Dedifferentiated amniotic fluid mesenchymal stem cell (primary cell): ENCODE measurements around the gene GOT1.

Experiments used
- DNase-seq: peaks from one replicate; pipeline ENCODE4 v3.0.0-alpha.2; 2016; ENCODE audit errors: extremely low spot score

GOT1 gene

DNA sequence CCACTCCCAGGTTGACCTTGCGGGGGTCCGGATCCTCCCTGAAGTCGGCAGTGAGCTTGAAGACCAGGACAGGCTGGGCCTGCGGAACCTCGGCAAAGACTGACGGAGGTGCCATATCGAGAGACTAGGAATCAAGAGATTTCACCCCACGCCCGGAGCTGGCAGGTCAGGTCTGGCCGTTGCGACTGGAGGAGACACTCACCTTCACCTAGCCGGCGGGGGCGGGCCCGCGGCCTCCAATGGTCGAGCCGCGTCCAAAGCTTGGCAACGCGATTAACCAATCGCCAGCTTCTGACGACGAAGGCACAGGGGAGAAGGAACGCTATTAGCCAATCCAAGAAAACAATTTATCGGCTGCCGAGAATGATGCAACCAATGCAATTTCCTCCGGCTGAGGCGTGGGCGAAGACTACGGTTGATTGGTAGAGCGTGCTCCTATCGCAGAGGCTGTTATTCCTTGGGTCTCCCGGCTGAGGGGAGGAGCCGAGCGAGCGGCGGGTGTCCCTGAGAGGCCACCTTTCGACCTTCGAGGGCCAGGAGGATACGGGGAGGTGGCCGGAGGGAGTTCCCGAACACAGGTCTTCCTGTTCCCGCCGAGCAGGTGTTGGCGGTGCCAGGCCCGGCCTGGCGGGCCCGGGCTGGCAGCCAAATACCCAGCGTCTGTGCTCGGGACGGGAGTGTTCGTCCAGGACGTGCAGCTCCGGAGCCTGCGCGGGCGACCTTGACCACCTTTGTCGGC lies at the start of gene GOT1:
GOT1 (minus strand) TSS at position 174 of the 739 bp plus-strand sequence; CDS start at position 115, 59 bp downstream.
- peak; percentile 100 for DNase-seq

DNA sequence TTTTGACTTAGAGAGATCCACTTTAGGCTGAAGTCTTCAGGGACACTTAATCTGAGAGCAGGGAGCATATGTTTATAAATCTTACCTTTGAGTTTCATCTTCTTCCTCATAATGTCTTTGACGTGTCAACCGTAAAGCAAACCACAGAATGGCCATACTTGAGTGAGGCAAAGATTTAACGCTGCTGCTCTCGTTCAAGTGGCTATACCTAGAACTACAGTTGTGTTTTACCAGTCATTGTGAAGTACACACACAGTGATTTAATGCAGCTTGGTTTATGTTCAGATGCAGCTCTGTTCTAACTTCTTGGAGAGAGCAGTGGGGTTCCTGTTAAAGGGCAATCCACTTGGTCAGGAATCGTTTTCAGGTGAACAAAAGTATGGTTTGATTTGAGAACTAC lies 39.9 kb upstream of the GOT1 start:
- no peak for DNase-seq

DNA sequence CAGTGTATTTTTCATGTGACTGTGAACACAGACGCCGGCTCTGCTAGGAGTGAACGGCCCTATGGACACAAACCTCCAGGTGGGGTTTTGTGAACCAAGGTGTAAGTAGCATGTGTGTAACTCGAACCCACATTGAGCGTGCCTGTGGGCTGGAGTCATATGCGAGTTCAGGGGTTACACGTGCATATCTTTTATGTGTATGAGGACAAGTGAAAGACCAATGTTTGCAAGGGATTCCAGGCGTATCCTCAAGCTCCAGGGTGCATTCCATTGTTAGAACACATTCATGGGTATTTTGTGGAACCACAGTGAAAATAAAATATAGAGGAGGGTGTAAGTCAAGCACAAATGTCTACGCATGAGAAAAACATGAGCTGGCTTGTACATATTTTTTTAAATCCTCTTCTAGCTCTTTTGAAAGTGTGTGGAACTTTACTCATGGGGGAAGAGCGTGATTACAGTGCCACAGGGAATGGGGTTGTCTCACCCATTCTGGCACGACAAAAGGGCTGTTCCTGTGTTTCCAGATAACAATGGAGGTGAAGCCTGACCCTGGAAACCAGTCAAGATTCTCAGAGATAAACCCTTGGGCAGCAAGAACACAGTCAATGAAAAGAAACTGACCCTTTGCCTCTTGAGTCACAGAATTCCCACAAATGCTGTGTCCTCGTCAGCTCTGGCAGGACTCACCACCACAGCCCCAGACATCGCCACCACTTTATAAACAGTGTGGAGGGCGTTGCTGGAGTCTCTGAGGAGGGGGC lies 37.0 kb upstream of the GOT1 start:
- no peak for DNase-seq

DNA sequence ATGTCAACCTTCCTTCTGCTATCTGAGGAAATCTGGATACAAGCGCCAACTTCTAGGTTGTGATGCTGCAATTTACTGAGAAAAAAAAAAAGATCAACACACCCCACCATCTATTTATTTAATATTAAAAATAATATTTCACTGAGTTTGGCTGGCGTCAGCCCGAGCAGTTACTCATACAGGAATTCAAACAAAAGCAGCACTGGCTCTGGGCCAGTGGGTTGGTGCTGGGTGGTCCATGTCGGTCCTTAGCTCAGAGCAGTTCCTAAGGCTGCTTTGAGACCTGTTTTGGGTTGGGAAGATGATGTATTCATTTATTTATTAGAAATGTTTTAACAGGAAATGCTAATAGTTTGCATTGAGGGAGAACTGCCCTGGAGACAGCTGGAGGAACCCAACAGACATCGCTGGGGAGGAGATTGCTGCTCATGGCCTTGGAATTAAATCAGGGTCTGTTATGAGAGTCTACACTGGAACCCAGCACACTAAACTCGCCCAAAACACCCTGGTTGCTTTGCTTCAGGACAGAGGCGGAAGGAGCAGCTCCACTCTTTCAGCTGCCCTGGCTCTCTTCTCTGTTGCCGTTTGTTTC lies 36.3 kb upstream of the GOT1 start:
- no peak for DNase-seq

DNA sequence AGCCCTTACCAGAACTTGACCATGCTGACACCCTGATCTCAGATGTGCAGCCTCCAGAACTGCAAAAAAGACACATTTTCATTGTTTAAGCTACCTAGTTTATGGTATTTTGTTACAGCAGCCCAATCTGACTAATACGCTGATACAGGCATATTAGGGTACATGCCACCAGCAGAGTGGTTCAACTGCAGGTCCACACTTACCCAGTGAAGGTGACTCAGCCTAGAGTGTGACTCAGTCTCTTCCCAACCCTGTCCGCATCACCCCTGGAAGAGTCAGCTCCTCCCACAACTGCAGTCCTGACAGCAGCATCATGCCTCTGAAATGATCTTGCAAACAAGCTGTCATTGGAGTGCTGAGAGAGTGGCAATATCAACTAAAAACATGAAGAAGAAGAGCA lies 30.8 kb upstream of the GOT1 start:
- DNase-seq, result no peak

DNA sequence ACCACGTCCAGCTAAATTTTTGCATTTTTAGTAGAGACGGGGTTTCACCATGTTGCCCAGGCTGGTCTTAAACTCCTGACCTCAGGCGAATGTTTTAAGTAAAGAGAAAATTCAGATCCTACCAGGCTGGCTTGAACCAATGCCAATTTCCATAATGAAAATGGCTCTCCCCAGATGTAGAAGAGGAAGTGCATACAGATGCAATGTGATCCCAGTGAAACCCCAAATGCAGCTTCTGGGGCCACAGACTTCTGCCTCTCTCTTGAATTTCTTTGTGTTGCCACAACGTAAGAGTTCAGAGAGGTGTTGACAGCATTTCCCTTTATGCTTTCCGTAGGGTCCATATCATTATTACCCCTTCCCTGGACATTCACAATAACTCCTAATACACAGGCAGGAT lies 29.6 kb upstream of the GOT1 start:
- DNase-seq, result no peak

DNA sequence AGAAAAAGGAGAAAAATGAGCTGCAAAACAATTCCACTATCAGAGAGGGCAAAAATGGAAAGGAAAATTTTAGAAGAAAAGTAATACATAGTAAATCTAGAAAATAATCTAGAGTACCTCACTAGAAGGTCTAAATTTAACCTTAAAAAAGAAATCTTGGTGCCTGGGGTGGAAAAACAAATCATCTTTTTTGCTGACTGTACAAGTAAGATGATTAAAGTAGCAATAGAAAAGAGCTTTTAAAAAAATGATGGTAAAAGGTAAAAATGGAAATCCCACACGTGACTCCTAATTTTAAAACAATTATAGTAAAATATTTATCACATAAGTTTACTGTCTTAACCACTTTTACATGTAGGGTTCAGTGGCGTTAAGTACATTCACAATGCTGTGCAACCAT lies 28.8 kb upstream of the GOT1 start:
- no peak for DNase-seq

DNA sequence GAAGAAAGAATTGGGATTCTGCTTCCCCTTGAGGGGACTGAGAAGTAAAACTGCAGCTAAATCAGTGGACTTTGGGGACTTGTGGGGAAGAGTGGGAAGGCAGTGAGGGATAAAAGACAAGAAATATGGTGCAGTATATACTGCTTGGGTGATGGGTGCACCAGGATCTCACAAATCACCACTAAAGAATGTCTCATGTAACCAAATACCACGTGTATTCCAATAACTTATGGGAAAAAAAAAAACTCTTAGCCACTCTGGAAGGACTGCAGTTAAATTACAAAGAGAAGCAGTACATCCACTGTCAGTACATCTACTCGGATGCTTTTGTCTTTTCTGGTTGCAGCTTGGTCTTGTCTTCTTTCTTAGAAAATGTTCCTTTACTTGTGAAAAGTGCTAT lies 27.4 kb upstream of the GOT1 start:
- DNase-seq, result no peak

DNA sequence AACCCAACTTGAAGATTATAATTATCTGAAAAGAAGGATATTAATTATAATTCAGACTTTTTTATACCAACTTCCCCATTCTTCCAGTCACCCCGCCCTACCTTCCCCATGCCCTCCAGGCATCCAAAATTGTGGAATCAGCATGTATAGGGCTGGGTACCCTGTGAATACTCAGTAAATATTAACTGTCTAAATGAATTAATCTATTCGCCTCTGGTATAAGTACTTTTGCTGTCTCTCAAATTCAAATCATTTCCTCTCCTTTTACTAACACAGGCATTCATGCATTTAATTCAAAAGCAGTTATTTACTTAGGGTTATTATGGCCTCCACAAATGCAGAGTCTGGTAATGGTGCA lies 26.5 kb upstream of the GOT1 start:
- DNase-seq, result no peak

DNA sequence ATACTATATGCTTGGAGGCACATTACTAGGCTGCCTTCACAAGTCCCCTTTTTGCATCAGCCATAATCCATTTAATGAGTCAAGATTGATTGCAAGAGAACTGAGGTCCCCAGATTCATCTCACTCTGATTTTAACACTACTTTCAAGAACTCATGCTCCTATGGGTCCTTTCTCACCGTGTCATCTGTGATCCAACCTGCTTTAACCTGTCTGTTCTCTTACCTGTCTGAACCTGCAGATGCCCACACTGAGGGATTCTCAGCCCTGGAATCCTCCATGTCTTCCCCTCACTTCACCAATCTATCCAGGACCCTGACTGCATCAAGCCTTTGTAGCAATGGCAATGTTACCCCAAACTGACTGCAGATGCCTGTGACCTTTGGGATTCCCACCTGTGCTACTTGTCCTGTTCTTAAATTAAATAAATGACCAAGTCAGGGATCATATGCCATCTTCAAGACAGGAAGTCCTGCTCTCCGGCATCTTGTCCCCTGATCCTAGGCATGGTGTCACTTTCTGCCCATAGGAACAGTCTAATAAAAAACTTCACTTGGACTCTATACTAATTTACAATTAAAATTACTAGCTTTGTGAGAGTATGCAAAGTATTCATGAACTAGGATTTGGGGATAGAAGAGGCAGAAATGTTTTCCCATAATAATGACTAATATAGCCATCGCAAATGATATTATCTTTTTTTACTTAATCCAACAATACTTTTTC lies 25.9 kb upstream of the GOT1 start:
- DNase-seq, result no peak

DNA sequence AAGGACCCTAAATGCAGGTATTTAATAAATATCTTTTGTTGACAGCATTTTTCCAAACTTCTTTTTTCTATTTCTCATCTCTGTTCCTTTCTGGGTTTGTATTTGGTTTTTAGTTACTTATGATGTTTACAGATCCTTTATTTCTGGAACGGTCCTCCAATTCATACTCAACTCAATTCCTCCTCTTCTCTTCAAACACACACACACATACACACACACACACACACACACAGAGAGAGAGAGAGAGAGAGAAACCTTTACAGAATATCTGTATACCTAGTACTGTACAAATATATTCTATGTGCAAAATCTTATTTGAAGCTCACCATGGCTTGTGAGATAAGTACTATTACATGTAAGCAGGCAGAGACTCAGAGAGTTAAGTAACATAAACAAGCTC lies 21.6 kb upstream of the GOT1 start:
- no peak for DNase-seq

DNA sequence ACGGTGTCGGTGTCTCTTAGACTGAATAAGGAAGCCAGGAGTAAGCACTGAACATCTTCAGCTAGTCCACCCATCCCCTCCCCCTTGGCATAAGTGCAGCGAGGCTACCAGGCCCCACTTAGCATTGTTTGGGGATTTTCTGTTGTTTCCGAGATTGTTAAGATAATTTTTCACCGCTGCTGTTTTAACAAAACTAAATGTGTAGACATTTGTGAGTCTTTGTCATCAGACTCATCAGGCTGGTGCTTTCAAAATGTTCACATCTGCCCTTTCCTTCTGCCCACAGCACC lies 21.0 kb upstream of the GOT1 start:
- no peak for DNase-seq

DNA sequence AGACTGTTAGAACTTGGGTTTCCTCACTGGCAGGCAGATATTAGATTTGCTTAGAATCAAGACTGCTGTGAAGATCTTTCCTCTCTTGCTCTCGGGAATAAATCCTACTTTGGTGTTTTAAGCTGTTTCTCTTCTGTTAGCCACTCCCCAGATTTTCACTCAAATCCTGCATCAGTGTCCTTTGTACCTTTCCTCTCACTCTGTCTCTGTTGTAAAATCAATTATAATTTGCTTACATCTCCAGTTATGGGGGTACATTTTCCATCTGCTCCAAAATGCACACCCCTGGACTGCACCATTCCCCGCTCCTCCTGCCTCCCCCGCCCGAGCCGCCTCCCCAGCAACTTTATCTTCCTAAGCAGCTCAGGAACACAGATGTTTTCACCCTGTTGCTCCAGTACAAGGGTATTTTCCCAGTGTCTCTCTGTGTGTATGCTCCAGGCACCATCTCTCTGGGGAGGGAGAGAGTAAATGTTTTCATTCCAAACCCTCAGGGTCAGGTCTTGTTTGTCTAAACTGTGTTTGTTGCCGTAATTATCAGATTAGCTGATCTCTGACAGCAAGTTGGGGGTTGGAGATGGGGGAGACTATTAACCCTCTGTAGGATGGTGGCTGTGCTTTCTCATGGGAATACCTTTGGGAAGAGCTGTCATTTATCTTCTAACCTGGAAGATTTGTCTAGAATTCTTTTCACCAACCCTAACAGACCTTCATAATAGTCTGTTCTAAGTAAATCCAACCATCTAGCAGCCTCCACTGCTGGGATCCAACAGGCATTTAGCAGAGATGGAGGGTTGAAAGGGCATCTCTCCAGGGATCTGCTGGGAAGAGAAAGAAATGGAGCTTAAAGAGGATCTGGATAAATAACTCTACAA lies 20.4 kb upstream of the GOT1 start:
- DNase-seq, result no peak

DNA sequence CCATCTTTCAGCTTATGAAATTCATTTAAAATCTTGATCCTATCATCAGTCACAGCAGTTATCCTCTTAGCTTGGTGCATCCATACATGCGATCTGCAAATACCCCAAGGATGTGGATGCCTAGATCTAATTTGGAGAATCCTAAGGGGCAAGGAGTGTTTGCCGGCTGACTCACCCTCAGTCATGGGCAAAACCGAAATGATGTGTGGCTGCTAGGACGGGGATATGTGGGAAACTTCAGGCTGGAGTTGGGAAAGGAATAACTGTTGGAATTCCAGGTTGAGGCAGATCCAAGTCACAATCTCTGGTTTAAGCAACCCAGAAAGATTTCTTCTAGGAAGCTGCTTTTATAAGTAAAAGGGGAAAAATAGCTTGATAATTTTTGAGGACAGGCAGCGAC lies 19.7 kb upstream of the GOT1 start:
- DNase-seq, result no peak

DNA sequence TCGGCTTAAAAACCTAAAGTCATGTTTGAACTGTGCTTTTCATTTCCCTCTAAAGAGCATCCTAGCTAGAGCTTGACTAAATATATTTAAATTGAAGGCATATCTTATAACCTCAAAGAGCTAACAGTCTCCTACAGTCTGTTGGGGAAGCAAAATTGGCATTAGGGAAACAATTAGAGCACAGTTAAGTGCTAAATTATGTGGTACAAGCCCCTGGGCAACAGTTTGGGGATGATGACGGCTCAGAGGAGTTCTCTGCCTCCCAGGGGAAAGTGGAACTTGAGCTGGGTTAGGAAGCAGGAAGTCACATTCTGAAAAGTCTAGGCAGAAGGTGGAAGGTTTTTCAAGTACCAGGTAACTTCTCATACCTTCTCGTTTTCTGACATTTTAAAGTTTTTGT lies 18.6 kb upstream of the GOT1 start:
- DNase-seq, result no peak

DNA sequence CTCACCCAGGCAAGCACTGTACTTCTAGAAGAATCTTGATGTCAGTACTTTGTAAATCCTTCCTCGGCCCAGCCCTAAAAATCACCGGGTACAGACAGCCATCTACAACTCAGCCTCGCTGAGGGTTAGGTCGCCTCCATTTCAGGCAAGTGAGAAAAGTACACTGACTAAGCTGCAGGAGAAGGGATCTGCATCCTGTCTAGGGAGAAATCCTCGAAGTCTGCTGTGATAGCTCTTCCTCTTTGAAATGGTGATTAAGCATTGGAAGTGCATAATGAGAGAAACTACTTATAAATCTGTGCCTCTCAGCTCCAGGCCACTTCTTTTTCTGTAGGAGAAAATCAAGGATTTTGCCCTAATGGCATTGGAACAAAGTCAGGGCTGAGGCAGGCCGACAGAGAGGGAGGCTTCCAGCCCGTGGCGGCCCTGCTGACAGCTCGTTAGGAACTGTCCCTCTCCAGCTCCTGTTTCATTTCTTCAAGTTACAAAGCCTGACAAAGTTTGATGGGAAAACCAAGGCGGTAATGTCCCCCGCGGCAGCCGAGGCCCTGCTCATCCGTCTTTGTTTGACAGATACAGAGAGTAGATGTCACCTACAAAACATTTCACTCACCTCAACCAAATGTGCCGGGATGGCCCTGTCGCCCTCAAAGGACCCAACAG lies 14.1 kb upstream of the GOT1 start:
- no peak for DNase-seq

DNA sequence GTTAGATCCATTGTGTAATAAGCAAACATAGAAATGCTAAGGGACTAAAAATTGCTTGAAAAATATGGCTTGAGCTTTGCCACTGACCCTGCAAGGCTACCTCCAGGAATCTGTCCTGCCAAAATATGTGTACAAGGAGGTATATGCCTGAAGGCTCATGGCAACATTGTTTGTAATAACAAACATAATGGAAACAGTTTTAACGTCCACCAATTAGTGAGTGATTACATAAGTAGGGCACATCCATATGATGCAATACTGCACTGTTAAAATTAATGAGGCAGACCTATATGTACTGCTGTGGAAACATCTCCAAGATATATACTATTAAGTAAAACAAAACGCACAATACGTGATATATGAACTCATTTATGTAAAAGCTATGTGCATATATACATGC lies 13.1 kb upstream of the GOT1 start:
- no peak for DNase-seq

DNA sequence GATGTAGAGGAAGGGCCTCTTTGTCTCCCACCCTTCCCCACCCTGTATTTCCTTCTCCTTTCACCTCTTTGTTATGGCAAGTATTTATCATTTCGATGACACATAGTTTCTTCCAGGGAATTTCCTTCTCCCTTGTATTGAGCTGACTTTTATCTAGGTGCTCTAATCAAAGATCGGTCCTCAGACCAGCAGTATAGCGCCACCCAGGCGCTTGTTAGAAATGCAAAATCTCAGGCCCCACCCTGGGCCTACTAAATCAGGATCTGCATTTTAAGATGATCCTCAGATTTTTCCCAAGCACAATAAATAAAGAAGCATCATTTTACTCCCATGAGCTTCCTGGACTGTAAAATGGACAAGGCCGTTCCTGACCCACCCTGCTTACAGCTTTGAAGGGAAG lies 12.0 kb upstream of the GOT1 start:
- no peak for DNase-seq

DNA sequence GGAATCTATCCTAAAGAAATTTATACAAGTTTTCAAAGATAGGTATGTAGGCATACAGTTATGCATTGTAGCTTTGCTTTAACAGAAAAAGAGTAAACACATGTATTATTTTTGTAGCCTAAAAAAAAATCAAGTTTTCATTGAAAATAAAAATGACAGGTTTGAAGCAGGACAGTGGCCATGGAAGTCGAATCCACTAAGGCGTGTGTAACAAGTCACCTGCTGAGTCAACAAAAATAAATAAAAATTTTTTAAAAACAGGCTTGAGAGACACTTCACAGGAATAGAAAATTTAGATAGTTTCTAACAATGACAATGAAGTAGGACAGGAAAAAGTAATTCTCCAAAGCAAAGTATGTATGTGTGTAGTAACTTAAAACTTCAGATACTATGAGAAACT lies 8.5 kb upstream of the GOT1 start:
- no peak for DNase-seq

DNA sequence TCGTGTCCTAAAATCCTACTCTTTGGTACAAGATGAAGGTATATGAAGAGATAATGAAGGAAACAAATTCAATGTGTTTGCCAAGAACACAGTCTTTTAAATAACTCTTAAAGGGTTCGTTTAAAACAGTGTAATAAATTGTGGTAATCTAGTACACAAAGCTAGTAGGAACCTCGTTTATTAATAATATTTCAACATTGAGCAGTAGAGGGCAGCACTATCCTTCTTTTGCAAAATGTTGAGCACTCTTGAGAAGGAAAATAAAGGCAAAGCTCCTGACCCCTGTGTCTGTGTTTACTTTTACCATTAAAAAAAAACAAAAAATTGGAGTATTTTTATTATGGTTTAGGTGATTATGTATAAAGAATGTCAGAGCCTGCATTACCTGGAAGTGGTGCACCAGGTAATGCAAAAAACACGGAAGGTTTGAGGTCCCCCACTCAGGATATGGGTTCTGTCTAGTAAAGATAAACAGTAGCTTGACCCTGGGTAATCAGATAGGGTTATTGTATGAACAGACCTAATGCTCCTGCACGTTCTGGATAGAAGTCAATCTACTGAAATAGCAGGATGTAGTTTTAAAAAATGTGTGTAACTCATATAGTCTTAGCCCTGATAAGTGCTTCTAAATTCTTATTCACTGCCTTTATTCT lies 5.7 kb upstream of the GOT1 start:
- peak; percentile 81 for DNase-seq
